HCT116 (cell line): ENCODE results near the gene SMPDL3A. TPM values are rescaled to one million over a fixed set of nuclear protein-coding genes. Genes with fewer than 3 reads are reported as not detected.

ENCODE experiments used
- ATAC-seq: fragments of 200-7000 bp; cut with Tn5 transposase; 2 replicates; pipeline ENCODE4 v1.9.1; 2020; ENCODE audit warnings: mild to moderate bottlenecking, moderate library complexity
- BruUV-seq: library from RNA; stranded (reverse); fragments of 400-500 nt; replicated peaks from 2 replicates; lab custom pipeline; 2021; lab: Mats Ljungman, UMichigan
- CTCF ChIA-PET: fragments of 300-600 bp; sonication (Branson Sonifier 250); formaldehyde crosslinking; loops from one replicate; lab custom pipeline; 2021; ENCODE audit warnings: antibody characterized with exemption; lab: Charles Lee
- POLR2A ChIA-PET: fragments of 300-600, 350-600 bp; sonication (Branson Sonifier 250); formaldehyde crosslinking; loops from one replicate; lab custom pipeline; 2021; ENCODE audit warnings: antibody characterized with exemption; lab: Charles Lee
- RAD21 ChIA-PET, 2 experiments: fragments of 300-600 bp; sonication (Branson Sonifier 250); formaldehyde crosslinking; loops; one replicate each; lab custom pipeline; 2023; ENCODE audit warnings: low total read pairs in 2 of 2; ENCODE audit not compliant: uncharacterized antibody in 2 of 2, unreplicated experiment in 2 of 2, low non-redundant PET in 1 of 2; lab: Charles Lee
- DNase-seq: peaks from one replicate; pipeline ENCODE4 v3.0.0-alpha.2; 2010; ENCODE audit warnings: low read depth, low spot score
- H2AFZ ChIP-seq: fragments of 200-600 bp; shearing (Covaris generic), sonication (generic); 2 replicates; pipeline ENCODE4 v1.6.1; 2017; ENCODE audit warnings: low read depth, mixed run types, mixed read lengths, antibody characterized with exemption, low read length; ENCODE audit not compliant: poor library complexity, severe bottlenecking
- H3K27ac ChIP-seq: 2 replicates; pipeline ENCODE4 v1.5.1; 2012; ENCODE audit warnings: low read depth, low read length
- H3K27me3 ChIP-seq: fragments of 200-600 bp; sonication (generic); 2 replicates; pipeline ENCODE4 v1.6.1; 2016; ENCODE audit warnings: mixed run types, low read length, mixed read lengths; ENCODE audit not compliant: insufficient read depth
- H3K36me3 ChIP-seq, 2 experiments: fragments of 200-500 bp in 1 of 2; fragments of 200-600 bp in 1 of 2; sonication (Bioruptor generic) in 1 of 2; sonication (generic) in 1 of 2; 2 replicates each; pipeline versions ENCODE4 v1.5.1 to v1.6.1; 2014 to 2016; ENCODE audit warnings: low read length in 2 of 2, inconsistent platforms in 1 of 2, mixed read lengths in 1 of 2, mixed run types in 1 of 2; ENCODE audit not compliant: insufficient read depth in 2 of 2, control insufficient read depth in 1 of 2
- H3K4me1 ChIP-seq, 2 experiments: fragments of 200-600 bp in 1 of 2; sonication (generic) in 1 of 2; 2 replicates each; pipeline versions ENCODE4 v1.5.1 to v1.6.1; 2012 to 2017; ENCODE audit warnings: low read length in 2 of 2, inconsistent platforms in 1 of 2, mild to moderate bottlenecking in 1 of 2, mixed read lengths in 1 of 2, mixed run types in 1 of 2, moderate library complexity in 1 of 2; ENCODE audit not compliant: insufficient read depth in 2 of 2, control insufficient read depth in 1 of 2
- H3K4me2 ChIP-seq: fragments of 200-600 bp; sonication (generic); 2 replicates; pipeline ENCODE4 v1.6.1; 2017; ENCODE audit warnings: mixed run types, low read length, mixed read lengths
- H3K4me3 ChIP-seq, 2 experiments: fragments of 200-600 bp in 1 of 2; sonication (generic) in 1 of 2; replicated peaks in 1 of 2; 2 replicates each; pipeline ENCODE4 v1.5.1; 2011 to 2016; ENCODE audit warnings: low read length in 2 of 2, control low read depth in 1 of 2, low read depth in 1 of 2, mild to moderate bottlenecking in 1 of 2, mixed read lengths in 1 of 2, mixed run types in 1 of 2
- H3K79me2 ChIP-seq: fragments of 200-600 bp; sonication (generic); 2 replicates; pipeline ENCODE4 v1.6.1; 2017; ENCODE audit warnings: mild to moderate bottlenecking, mixed run types, low read length, moderate library complexity, mixed read lengths; ENCODE audit not compliant: insufficient read depth
- H3K9ac ChIP-seq: fragments of 200-600 bp; sonication (generic); 2 replicates; pipeline ENCODE4 v1.6.1; 2016; ENCODE audit warnings: low read length, mixed read lengths
- H3K9me2 ChIP-seq: fragments of 200-600 bp; sonication (generic), shearing (Covaris generic); 2 replicates; pipeline ENCODE4 v1.6.1; 2017; ENCODE audit warnings: mixed run types, mild to moderate bottlenecking, moderate library complexity; ENCODE audit not compliant: insufficient read depth
- H3K9me3 ChIP-seq, 2 experiments: fragments of 200-500 bp in 1 of 2; fragments of 200-600 bp in 1 of 2; sonication (Bioruptor generic) in 1 of 2; sonication (generic) in 1 of 2; 2 replicates each; pipeline ENCODE4 v1.6.1; 2014 to 2017; ENCODE audit warnings: low read length in 2 of 2, mixed read lengths in 2 of 2, inconsistent platforms in 1 of 2, low read depth in 1 of 2, mild to moderate bottlenecking in 1 of 2, mixed run types in 1 of 2, moderate library complexity in 1 of 2; ENCODE audit not compliant: control insufficient read depth in 1 of 2, insufficient read depth in 1 of 2
- H4K20me1 ChIP-seq: fragments of 200-600 bp; sonication (generic), shearing (Covaris generic); 2 replicates; pipeline ENCODE4 v1.6.1; 2017; ENCODE audit warnings: mixed run types, mild to moderate bottlenecking, moderate library complexity; ENCODE audit not compliant: insufficient read depth
- CEBPB ChIP-seq: IDR thresholded peaks from 2 replicates; pipeline ENCODE4 v1.6.1; 2012; ENCODE audit warnings: low read depth
- POLR2A ChIP-seq: IDR thresholded peaks from 2 replicates; pipeline ENCODE4 v1.7.0; 2011; ENCODE audit warnings: borderline replicate concordance; ENCODE audit not compliant: insufficient read depth, insufficient read length; ENCODE audit errors: extremely low read depth
- POLR2AphosphoS5 ChIP-seq: IDR thresholded peaks from 2 replicates; pipeline ENCODE4 v1.6.1; 2011; ENCODE audit warnings: mild to moderate bottlenecking, low read depth, low read length, moderate library complexity
- RAD21 ChIP-seq: IDR thresholded peaks from 2 replicates; pipeline ENCODE4 v1.6.1; 2012; ENCODE audit warnings: low read depth, mild to moderate bottlenecking
- REST ChIP-seq: IDR thresholded peaks from 2 replicates; pipeline ENCODE4 v1.6.1; 2012; ENCODE audit warnings: low read depth
- SIN3A ChIP-seq: IDR thresholded peaks from 2 replicates; pipeline ENCODE4 v1.6.1; 2012; ENCODE audit warnings: low read depth
- SP1 ChIP-seq: IDR thresholded peaks from 2 replicates; pipeline ENCODE4 v1.6.1; 2012; ENCODE audit warnings: low read depth
- SRF ChIP-seq: IDR thresholded peaks from 2 replicates; pipeline ENCODE4 v1.6.1; 2012; ENCODE audit warnings: low read depth
- TCF7L2 ChIP-seq: IDR thresholded peaks from 2 replicates; pipeline ENCODE4 v1.7.0; 2011; ENCODE audit warnings: borderline replicate concordance, inconsistent platforms; ENCODE audit not compliant: insufficient read depth, insufficient read length; ENCODE audit errors: extremely low read depth
- ZBTB33 ChIP-seq: IDR thresholded peaks from 2 replicates; pipeline ENCODE4 v1.6.1; 2011; ENCODE audit warnings: mild to moderate bottlenecking, low read length, moderate library complexity; ENCODE audit not compliant: insufficient replicate concordance; ENCODE audit errors: extremely low read depth
- ZFX ChIP-seq: fragments of 450-650 bp; IDR thresholded peaks from 2 replicates; pipeline ENCODE4 v1.6.1; 2017
- intact Hi-C: fragments of 100-400 bp; cut with micrococcal nuclease; formaldehyde crosslinking; loops from 2 replicates; pipeline ENCODE4 v1.10.0; 2022
- total RNA-seq: library from RNA; stranded (reverse); gene quantifications from one replicate; pipeline ENCODE4 v1.2.1, GENCODE V29; 2021; ENCODE audit not compliant: unreplicated experiment
- TF ChIP-seq, protein P1 (sequence below): IDR thresholded peaks from 2 replicates; pipeline ENCODE4 v1.6.1; 2012

SMPDL3A gene
- total RNA-seq, 1 experiment from 2014 or later, result 2.4 TPM

GRCh38 chr6:122808121-122808885, 19.2 kb downstream of the SMPDL3A start:
- Histone ChIP-seq H3K79me2 (no peaks in the 10 kb centered on the region), H3K4me2 (no peak overlapping the region), H3K9ac (no peak overlapping the region), H3K27ac (no peak overlapping the region), H3K36me3 (no peaks in the 10 kb centered on the region), H2AFZ (no peak overlapping the region), H4K20me1 (no peaks in the 10 kb centered on the region), H3K4me3 (no peak overlapping the region), H3K27me3 (no peaks in the 10 kb centered on the region), H3K9me3 (no peaks in the 10 kb centered on the region), H3K4me1 (no peaks in the 10 kb centered on the region), H3K9me2 (no peaks in the 10 kb centered on the region)
- ChIA-PET CTCF (no interaction called here), RAD21 (no interaction called here), POLR2A (no interaction called here)
- no TSS peak for BruUV-seq
- ATAC-seq, result no peak
- no peak for TF ChIP-seq SIN3A
- TF ChIP-seq ZFX, result no peak
- TF ChIP-seq, protein P1, sequence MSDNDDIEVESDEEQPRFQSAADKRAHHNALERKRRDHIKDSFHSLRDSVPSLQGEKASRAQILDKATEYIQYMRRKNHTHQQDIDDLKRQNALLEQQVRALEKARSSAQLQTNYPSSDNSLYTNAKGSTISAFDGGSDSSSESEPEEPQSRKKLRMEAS, result no peak
- no peak for TF ChIP-seq POLR2A
- TF ChIP-seq ZBTB33, result no peak
- TF ChIP-seq RAD21, result no peak
- intact Hi-C loops, result no loop called here
- no peak for DNase-seq

DNA sequence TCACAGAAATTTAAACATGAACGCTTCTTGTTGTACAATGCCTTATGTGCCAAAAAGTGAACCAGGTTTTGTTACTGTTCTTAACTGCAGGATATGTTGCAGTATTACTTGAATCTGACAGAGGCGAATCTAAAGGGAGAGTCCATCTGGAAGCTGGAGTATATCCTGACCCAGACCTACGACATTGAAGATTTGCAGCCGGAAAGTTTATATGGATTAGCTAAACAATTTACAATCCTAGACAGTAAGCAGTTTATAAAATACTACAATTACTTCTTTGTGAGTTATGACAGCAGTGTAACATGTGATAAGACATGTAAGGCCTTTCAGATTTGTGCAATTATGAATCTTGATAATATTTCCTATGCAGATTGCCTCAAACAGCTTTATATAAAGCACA, 19.9 kb downstream of the SMPDL3A start:
- no peak overlapping the region for H3K4me2 ChIP-seq
- H3K36me3 ChIP-seq, result no peaks in the 10 kb centered on the region
- no TSS peak for BruUV-seq
- H2AFZ ChIP-seq, result no peak overlapping the region
- ChIA-PET CTCF (no interaction called here), POLR2A (no interaction called here), RAD21 (no interaction called here)
- no peaks in the 10 kb centered on the region for H3K9me2 ChIP-seq
- intact Hi-C loops, result no loop called here
- no peaks in the 10 kb centered on the region for H3K79me2 ChIP-seq
- ATAC-seq, result no peak
- no peak overlapping the region for H3K27ac ChIP-seq
- DNase-seq, result no peak
- H3K4me3 ChIP-seq, result no peak overlapping the region
- H4K20me1 ChIP-seq, result no peaks in the 10 kb centered on the region
- no peaks in the 10 kb centered on the region for H3K4me1 ChIP-seq
- no peaks in the 10 kb centered on the region for H3K9me3 ChIP-seq
- H3K9ac ChIP-seq, result no peak overlapping the region
- H3K27me3 ChIP-seq, result no peaks in the 10 kb centered on the region
- no peak for TF ChIP-seq POLR2A
- TF ChIP-seq TCF7L2, result no peak
- TF ChIP-seq ZFX, result no peak
- no peak for TF ChIP-seq SP1
- TF ChIP-seq SRF, result no peak
- no peak for TF ChIP-seq REST
- TF ChIP-seq ZBTB33, result no peak
- TF ChIP-seq CEBPB, result no peak
- TF ChIP-seq POLR2AphosphoS5, result no peak
